ENCODE results near the gene PDE8A. TPM values are rescaled to one million over a fixed set of nuclear protein-coding genes. Genes with fewer than 3 reads are reported as not detected.

Gene PDE8A
- total and polyA plus RNA-seq, 2 donors (not counting 3 experiments of a cell fraction or from before 2014, with no cell fraction given) = 21.3 to 45.7 TPM

DNA sequence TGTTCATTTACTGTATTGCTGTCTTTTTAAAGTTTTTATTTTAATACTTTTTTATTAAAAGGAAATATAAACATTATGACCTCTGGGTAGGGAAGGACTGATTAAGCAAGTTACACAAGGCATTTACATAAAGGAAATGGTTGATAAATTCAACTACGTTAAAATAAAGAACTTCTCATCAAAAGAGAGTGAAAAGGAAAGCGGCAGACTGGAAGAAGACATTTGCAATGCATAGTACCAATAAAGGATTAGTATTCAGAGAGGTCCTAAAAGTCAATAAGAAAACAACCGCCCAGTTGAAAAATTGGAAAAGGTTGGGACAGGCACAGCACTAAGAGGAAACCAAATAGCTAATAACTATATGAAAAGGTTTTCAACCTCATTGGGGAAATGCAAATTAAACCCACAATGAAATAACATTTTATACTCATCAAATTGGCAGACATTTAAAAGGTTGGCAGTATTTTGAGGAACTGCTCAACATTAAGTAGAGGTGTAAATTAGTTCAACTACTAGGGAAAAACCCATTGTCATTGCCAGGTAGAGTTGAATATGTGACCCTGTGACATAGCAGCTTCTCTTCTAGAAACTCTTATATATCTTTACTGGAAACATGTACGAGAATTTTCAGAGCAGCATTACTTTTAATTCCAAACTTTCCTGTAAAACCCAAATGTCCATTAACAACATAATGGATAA, 9.5 kb downstream of the PDE8A start:
- Histone ChIP-seq H4K20me1 (replicated peaks; ENCODE audit: control insufficient read depth, extremely low read depth, insufficient read depth, low read length) (no peaks in the 10 kb centered on the region), H3K4me1 (ENCODE audit: control insufficient read depth, extremely low read depth, insufficient read depth, low read length) (peaks cover 3% of the 10 kb centered on the region), H3K9me1 (replicated peaks; ENCODE audit: control insufficient read depth, extremely low read depth, insufficient read depth, low read length) (no peaks in the 10 kb centered on the region), H3K27me3 (ENCODE audit: control insufficient read depth in 2 of 2, insufficient read depth in 2 of 2, low read length in 2 of 2) (no peaks in the 10 kb centered on the region), H3K79me2 (ENCODE audit: control insufficient read depth, insufficient read depth, low read length) (peaks cover 60% of the 10 kb centered on the region), H3K4me3 (replicated peaks in 1 of 3; ENCODE audit: insufficient read depth in 1 of 3, low read depth in 1 of 3, low read length in 3 of 3) (no peak overlapping the region), H3K27ac (ENCODE audit: insufficient read depth, low read depth, low read length) (no peak overlapping the region), H3K9me3 (replicated peaks; ENCODE audit: control insufficient read depth, insufficient read depth, low read length) (no peaks in the 10 kb centered on the region), H3K36me3 (ENCODE audit: control insufficient read depth in 2 of 2, extremely low read depth in 1 of 2, insufficient read depth in 2 of 2, low read length in 2 of 2) (no peaks in the 10 kb centered on the region), H3K9ac (replicated peaks; ENCODE audit: extremely low read depth, insufficient read depth, low read length) (no peak overlapping the region), H2AFZ (ENCODE audit: low read depth, low read length) (no peak overlapping the region), H3K4me2 (ENCODE audit: insufficient read depth, low read length) (no peak overlapping the region)
- ChIA-PET POLR2A (no interaction called here), CTCF (interaction anchor here (0.9 to 1.0 kb wide), 2 partner anchors 19 to 36 kb away, joined by 3 read pairs; no protein-coding TSS in a partner anchor)
- dilution Hi-C loops (cut with MboI; ENCODE audit: extremely low pct_ligation_motif_present, low sequenced_read_pairs) = no loop called here
- DNase-seq (ENCODE audit: low read depth, low spot score) (no peak), FAIRE-seq (no peak)
- no TSS peak for BruUV-seq (replicated peaks)
- TF ChIP-seq FOS (IDR thresholded peaks at IDR 0.05; ENCODE audit: borderline replicate concordance, insufficient read depth, low read length) = no peak
- TF ChIP-seq GATA2 (IDR thresholded peaks at IDR 0.05; ENCODE audit: insufficient read depth, insufficient read length, low read depth, low read length) = no peak
- intact Hi-C loops (cut with micrococcal nuclease) = no loop called here

DNA sequence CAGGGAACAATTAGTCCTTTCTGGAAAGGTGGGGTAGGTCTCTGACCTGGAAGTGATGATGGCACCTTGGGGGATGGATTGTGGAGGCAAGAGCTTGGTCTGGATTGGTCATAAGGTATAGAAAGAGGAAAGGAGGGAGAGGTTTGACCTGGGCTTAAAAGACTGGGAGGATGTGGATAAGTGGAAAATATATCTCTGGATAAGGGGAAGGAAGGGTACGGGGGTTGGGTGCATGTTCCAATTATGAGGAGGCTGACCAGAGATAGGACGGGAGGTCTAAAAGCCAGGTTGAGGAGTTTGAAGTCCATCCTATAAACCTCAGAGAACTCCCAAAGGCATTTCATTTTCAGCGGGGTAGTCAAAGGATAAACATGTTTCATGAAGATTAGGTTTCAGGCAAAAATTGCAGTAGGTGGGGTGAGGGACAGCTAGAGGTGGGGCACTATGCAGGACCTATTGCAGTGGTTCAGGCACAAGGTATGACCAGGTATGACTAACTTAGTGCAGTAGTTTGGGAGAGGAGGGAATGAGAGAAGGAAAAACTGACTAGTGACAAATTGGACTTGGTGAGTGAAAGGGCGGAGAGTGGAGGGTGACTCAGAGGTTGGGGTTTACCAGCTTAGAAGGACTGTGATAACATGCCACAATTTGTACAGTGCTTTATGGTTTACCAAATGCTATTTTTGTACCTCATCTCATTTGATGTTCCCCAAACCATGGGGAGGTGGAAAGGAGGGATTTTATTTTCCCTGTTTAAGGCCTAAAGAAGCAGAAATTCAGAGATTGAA, 10.7 kb downstream of the PDE8A start:
- POLR2A ChIA-PET = no interaction called here
- H3K27me3 ChIP-seq (ENCODE audit: control insufficient read depth in 2 of 2, insufficient read depth in 2 of 2, low read length in 2 of 2) = no peaks in the 10 kb centered on the region
- no peaks in the 10 kb centered on the region for H3K9me1 ChIP-seq (replicated peaks; ENCODE audit: control insufficient read depth, extremely low read depth, insufficient read depth, low read length)
- peaks cover 53% of the 10 kb centered on the region for H3K79me2 ChIP-seq (ENCODE audit: control insufficient read depth, insufficient read depth, low read length)
- BruUV-seq (replicated peaks) = no TSS peak
- TF ChIP-seq POLR2AphosphoS5 (IDR thresholded peaks at IDR 0.05; ENCODE audit: insufficient read depth, low read depth, low read length) (no peak), JUN (IDR thresholded peaks at IDR 0.05; ENCODE audit: borderline replicate concordance, insufficient read depth, insufficient read length, low read depth) (no peak), GATA2 (IDR thresholded peaks at IDR 0.05; ENCODE audit: insufficient read depth, insufficient read length, low read depth, low read length) (no peak), FOS (IDR thresholded peaks at IDR 0.05; ENCODE audit: borderline replicate concordance, insufficient read depth, low read length) (peak; percentile 55)
- TF ChIP-seq, protein P1, sequence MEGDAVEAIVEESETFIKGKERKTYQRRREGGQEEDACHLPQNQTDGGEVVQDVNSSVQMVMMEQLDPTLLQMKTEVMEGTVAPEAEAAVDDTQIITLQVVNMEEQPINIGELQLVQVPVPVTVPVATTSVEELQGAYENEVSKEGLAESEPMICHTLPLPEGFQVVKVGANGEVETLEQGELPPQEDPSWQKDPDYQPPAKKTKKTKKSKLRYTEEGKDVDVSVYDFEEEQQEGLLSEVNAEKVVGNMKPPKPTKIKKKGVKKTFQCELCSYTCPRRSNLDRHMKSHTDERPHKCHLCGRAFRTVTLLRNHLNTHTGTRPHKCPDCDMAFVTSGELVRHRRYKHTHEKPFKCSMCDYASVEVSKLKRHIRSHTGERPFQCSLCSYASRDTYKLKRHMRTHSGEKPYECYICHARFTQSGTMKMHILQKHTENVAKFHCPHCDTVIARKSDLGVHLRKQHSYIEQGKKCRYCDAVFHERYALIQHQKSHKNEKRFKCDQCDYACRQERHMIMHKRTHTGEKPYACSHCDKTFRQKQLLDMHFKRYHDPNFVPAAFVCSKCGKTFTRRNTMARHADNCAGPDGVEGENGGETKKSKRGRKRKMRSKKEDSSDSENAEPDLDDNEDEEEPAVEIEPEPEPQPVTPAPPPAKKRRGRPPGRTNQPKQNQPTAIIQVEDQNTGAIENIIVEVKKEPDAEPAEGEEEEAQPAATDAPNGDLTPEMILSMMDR (IDR thresholded peaks at IDR 0.05; ENCODE audit: extremely low read depth in 1 of 2, insufficient read depth in 1 of 2, low read depth in 1 of 2, low read length in 2 of 2) = no peak
- peak; percentile 61 for DNase-seq (ENCODE audit: low read depth, low spot score)
- intact Hi-C loops (cut with micrococcal nuclease) (no loop called here), dilution Hi-C loops (cut with MboI; ENCODE audit: extremely low pct_ligation_motif_present, low sequenced_read_pairs) (no loop called here)
- H2AFZ ChIP-seq (ENCODE audit: low read depth, low read length) = no peak overlapping the region
- H3K9me3 ChIP-seq (replicated peaks; ENCODE audit: control insufficient read depth, insufficient read depth, low read length) = no peaks in the 10 kb centered on the region
- H3K36me3 ChIP-seq (ENCODE audit: control insufficient read depth in 2 of 2, extremely low read depth in 1 of 2, insufficient read depth in 2 of 2, low read length in 2 of 2) = no peaks in the 10 kb centered on the region
- CTCF ChIA-PET = interaction anchor here (0.5 to 1.3 kb wide), 5 partner anchors 11 to 143 kb away, joined by 3 to 4 read pairs (median 4); partner anchors contain the start of gene PDE8A
- peaks cover 3% of the 10 kb centered on the region for H3K4me1 ChIP-seq (ENCODE audit: control insufficient read depth, extremely low read depth, insufficient read depth, low read length)
- no peak overlapping the region for H3K9ac ChIP-seq (replicated peaks; ENCODE audit: extremely low read depth, insufficient read depth, low read length)
- peak; percentile 72 for FAIRE-seq
- no peak overlapping the region for H3K4me2 ChIP-seq (ENCODE audit: insufficient read depth, low read length)
- no peak overlapping the region for H3K4me3 ChIP-seq (replicated peaks in 1 of 3; ENCODE audit: insufficient read depth in 1 of 3, low read depth in 1 of 3, low read length in 3 of 3)
- H4K20me1 ChIP-seq (replicated peaks; ENCODE audit: control insufficient read depth, extremely low read depth, insufficient read depth, low read length) = no peaks in the 10 kb centered on the region
- H3K27ac ChIP-seq (ENCODE audit: insufficient read depth, low read depth, low read length) = no peak overlapping the region
